GM18517 (cell line): ENCODE measurements around the gene LEP.
"Not testable (repeated sequence)": the region's sequence is repeated elsewhere in the genome, so short reads cannot be mapped to it uniquely, and the experiment has no call there.

Experiments
- ATAC-seq: cut with Tn5 transposase; IDR thresholded peaks from one replicate; pipeline ENCODE4 v1.9.1; 2021; ENCODE audit warnings: mild to moderate bottlenecking, moderate library complexity; ENCODE audit not compliant: unreplicated experiment

LEP gene

GRCh38 chr7:128210590-128211570, 30.2 kb upstream of the LEP start:
- no peak for ATAC-seq

GRCh38 chr7:128211626-128212025, 29.5 kb upstream of the LEP start:
- ATAC-seq: no peak

- no peak for ATAC-seq
These were observed 26.6 kb upstream of the LEP start for GRCh38 chr7:128214463-128214862.

- ATAC-seq: no peak
These were observed 25.8 kb upstream of the LEP start for GRCh38 chr7:128215281-128215680.

GRCh38 chr7:128215739-128216138, 25.3 kb upstream of the LEP start:
- no peak for ATAC-seq

GRCh38 chr7:128217030-128217805, 23.9 kb upstream of the LEP start:
- ATAC-seq: no peak

GRCh38 chr7:128217967-128218652, 23.0 kb upstream of the LEP start:
- no peak for ATAC-seq

- ATAC-seq: no peak
These were observed 21.4 kb upstream of the LEP start for GRCh38 chr7:128219636-128220035.

- no peak for ATAC-seq
These were observed 19.1 kb upstream of the LEP start for GRCh38 chr7:128221929-128222403.

- no peak for ATAC-seq
These were observed 14.7 kb upstream of the LEP start for GRCh38 chr7:128226132-128226980.

- ATAC-seq: no peak
These were observed 13.8 kb upstream of the LEP start for GRCh38 chr7:128227271-128227670.

- no peak for ATAC-seq
These were observed 10.1 kb upstream of the LEP start for GRCh38 chr7:128231021-128231420.

GRCh38 chr7:128231677-128232076, 9.4 kb upstream of the LEP start:
- ATAC-seq: no peak

- ATAC-seq: no peak
These were observed 7.6 kb upstream of the LEP start for GRCh38 chr7:128233471-128233870.

- no peak for ATAC-seq
These were observed 6.5 kb upstream of the LEP start for GRCh38 chr7:128234476-128235026.

GRCh38 chr7:128235471-128235870, 5.6 kb upstream of the LEP start:
- ATAC-seq: no peak

GRCh38 chr7:128236924-128237586, 4.0 kb upstream of the LEP start:
- peak; percentile 75 for ATAC-seq

GRCh38 chr7:128239146-128239545, 1.9 kb upstream of the LEP start:
- not testable (repeated sequence) for ATAC-seq

GRCh38 chr7:128242661-128243060, 1.6 kb downstream of the LEP start:
- ATAC-seq: no peak
